Muscle of arm (tissue), 12 donors: ENCODE results near the gene ADORA2A. TPM values are rescaled to one million over a fixed set of nuclear protein-coding genes. Genes with fewer than 3 reads are reported as not detected.

Source experiments
- DNase-seq: peaks from one replicate; pipeline ENCODE4 v3.0.0-alpha.2; 2013
- polyA plus RNA-seq, 12 donors: library from polyadenylated mRNA; unstranded; fragments of 120-200 nt; gene quantifications; one replicate each; pipeline ENCODE4 v1.2.1, GENCODE V29; 2013; ENCODE audit not compliant: insufficient read length in 12 of 12

ADORA2A gene
- polyA plus RNA-seq, 12 donors: 5.9 to 28.9 (median 9.9) TPM; not detected in 1

DNA sequence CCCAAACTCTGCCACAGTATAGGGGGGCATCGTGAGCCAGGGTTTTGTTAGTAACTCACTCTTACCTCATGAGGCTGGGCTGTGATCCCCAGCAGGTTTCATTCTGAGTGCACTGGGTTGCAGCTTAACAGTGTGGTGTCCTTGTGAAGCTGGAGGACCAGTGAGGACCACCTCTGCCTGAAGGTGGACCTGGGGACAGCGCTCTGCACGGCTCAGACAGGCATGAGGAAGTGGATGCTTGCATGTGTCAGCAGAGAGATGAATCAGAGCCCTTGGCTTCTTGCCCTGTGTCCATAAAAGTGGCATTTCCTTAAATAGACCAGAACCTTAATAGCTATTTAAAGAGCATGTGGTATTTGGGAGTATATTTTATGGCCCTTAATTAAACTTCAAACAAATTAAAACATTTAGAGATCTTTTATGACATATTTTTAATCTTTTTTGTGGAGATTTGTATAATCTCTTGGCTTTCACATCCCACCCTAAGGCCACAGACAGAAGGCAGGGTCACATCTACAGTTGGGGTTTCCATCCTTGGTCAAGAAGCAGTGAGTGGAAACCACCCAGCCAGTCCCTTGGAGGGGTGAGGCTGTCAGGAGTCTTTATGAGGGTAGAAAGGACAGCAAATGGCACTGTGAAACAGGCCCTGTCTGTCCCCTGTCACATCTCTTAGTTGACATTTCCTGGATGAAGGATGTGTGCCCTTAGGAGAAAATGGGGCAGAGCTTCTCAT is 24.8 kb upstream of the ADORA2A start:
- DNase-seq: peak; percentile 49

DNA sequence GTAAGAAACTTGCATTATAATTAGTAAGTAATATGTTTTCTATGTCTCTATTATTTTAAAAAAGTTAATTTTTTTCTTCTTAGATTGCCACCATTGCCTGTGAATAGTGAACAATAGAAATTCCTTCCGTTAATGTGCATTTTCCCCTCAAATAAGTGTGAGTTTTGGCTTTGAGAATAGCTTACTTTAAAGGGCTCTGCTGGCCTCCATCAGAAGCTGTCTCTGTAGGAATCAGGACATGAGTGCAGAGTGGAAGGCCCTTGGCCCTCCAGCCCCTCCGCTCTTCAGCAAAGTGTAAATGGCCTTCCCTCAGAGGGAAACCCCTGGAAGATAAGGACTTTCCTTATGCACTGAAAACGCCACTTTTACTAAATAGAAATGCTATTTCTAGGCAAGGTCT is 24.1 kb upstream of the ADORA2A start:
- no peak for DNase-seq

- DNase-seq: no peak
Measured at GRCh38 chr22:24404561-24405275, 22.7 kb upstream of the ADORA2A start.

DNA sequence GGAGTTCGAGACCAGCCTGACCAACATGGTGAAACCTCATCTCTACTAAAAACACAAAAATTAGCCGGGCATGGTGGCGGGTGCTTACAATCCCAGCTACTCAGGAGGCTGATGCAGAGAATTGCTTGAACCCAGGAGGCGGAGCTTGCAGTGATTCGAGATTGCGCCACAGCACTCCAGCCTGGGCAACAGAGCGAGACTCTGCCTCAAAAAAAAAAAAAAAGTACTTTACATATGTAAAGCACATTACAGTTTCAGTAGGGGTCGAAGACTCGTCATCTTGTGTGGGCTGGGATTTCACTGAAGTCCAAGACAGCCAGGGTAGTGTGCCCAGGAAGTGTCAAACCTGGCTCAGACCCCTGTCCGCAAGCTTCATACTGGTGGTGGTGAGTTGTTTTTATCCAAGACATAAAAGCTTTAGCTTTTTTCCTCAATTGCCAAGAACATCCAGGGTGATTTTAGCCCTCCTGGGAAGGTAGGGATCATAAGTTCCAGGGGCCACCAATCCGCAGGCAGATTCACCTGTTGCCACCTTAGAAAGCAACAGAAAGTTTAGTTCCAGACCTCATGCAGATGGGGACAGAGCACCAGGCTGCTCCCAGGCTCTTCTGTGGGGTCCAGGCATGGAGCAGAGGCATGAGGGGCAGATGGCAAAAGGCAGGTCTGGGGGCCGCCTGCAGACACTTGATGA is 21.6 kb upstream of the ADORA2A start:
- no peak for DNase-seq

DNA sequence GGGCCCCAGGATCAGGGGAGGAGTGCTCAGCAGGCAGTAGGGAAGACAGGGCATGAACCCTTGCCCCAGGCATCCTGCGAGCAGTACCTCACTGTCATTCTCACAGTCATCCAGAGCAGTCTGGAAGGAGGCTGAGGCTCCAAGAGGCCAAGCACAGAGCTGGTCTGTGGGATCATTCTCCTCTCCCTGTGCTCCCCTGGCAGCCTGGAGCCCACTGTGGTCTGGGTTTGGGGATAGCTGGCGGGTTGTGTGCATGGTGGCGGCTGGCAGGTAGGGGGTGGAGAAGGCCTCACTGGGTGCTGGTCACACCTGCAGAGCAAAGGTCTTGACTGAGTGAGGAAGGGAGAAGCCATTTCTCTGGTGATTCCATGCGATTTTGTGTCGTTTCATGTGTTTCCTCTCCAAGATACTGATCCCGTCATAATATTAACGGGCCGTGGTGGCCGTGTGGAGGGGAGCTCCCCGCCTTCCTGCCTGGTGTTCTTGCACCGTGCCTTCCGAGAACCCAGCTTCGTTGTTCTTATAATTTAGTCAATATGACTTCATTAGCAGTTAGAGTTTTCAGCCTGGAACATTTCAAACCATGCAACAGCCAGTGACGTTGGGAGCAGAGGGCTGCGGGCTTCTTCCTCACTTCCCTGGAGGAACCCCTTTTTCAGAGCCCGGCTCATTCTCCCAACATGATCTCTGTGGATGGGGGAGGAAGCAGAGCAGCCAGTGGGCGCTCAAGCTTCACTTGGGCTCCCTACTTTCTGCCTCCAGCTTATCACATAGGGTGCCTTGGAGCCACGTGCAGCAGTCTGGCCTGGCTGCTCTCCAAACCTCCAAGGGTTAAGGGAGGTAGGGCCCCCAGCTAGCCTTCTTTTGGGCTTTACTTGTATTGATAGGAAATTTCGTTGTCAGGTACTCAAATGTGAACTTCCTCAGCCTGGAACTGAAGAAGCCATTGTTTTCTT is 20.8 kb upstream of the ADORA2A start:
- no peak for DNase-seq

- no peak for DNase-seq
Measured at GRCh38 chr22:24407278-24407665, 20.1 kb upstream of the ADORA2A start.

GRCh38 chr22:24407884-24408283 is 19.5 kb upstream of the ADORA2A start:
- DNase-seq: no peak

DNA sequence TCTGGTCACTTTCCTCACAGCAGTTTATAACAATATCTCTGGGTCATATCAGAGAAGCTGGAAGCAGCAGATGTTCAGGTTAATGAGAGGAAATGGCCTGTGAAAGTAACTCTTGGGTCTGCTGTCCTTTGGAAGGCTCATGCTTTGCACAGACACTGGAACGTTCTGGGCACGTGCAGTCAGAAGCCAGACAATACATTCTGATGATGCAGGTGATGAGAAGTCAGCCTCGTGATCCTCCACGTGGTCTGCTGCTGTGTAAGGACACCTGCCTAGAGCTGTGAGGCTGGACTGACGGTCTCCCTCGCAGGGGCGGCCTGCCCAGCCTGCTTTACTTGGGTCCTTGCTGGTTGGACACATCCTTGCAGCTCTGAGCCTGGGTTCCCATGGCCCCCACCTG is 18.8 kb upstream of the ADORA2A start:
- DNase-seq: no peak

DNA sequence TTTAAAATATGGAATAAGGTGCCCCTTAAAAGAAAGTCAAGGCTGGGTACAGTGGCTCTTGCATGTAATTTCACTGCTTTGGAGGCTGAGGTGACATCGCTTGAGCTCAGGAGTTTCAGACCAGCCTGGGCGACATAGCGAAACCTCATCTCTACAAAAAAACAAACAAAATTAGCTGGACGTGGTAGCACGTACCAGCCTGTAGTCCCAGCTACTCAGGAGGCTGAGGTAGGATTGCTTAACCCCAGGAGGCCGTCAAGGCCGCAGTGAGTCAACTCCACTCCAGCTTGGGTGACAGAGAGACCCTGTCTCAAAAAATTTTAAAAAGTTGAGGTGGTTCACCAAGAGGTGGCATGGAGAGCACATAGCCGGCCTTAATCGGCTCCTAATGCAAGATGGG is 17.7 kb upstream of the ADORA2A start:
- DNase-seq: no peak

- DNase-seq: no peak
Measured at GRCh38 chr22:24410110-24410856, 17.1 kb upstream of the ADORA2A start.

DNA sequence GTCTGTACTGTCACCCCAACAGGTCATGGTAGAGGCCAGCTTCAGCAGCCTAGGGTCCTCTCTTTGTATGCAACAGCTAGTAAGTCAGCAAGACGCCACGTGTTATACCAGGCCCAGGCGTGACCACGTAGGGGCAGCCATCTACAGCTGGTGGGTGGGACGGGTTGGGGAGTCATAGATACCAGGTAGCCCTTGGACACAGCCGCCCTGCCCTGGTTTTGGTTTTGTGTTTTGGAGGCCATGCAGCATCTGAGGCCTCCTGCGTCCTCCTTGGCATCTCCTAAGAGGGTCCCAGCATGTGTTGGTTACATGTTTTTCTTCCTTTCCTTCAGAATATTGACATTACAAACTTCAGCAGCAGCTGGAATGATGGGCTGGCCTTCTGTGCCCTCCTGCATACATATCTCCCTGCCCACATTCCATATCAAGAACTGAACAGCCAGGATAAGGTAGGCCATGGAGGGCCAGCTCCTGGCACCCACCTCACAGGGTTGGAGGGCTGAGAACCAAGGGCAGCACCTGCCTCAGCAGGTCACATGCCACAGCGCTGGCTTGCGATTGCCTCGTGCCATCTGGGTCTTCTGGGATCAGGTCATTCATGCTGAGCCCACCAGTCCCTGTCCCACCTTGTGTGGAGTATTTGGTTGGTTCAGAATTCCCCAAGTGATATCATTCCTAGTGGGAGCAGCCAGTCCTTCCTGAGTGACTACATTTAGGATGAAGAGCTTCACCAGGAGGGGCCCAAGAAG is 16.0 kb upstream of the ADORA2A start:
- DNase-seq: no peak

GRCh38 chr22:24412274-24412673 is 15.1 kb upstream of the ADORA2A start:
- DNase-seq: no peak

GRCh38 chr22:24413271-24413670 is 14.1 kb upstream of the ADORA2A start:
- no peak for DNase-seq

DNA sequence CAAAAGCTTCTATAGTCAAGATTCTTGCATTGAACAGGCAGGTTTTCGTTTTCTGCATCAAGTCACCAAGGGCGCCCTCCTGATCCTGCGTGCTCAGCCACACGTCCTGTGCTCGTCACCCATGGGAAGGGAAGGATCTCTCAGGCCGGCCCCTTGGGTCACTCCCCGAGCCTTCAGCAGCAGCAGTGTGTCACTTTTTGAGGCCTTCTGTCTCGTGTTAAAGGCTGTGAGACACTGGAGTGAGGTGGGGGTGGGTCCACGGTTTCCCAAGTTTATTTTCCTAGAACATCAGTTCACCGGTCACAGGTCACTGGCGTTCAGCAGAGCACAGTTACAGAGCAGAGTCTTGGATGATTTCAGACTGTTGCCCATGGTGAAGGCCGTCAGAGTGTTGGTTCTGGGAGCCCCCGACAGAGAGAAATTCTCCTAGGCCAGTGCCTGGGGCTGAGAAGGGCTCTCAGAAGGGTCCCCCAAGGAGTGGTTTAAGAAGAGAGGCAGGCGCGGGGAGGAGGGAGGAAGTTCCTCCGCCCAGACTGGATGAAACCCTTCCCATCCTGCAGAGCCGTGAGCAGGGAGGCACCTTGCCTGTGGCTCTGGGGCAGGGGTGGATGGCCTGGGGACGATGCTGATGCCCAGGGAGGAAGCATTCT is 13.5 kb upstream of the ADORA2A start:
- no peak for DNase-seq

DNA sequence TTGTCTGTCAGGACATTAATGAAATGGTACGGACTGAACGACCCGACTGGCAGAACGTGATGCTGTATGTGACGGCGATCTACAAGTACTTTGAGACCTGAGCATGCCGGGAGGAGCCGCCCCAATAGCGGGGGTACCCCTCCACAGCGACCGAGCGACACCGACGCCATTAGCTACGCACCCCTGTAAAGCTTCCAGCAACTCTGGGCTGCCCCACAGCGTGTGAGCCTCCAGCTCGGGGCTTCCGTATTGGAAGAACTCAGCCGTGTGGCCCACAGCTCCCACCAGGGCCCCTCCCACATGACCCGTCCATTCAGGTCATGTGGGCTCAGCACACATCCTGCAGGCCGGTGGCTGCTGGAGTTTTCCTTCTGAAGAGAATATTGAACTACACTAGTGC is 12.9 kb upstream of the ADORA2A start:
- DNase-seq: no peak

DNA sequence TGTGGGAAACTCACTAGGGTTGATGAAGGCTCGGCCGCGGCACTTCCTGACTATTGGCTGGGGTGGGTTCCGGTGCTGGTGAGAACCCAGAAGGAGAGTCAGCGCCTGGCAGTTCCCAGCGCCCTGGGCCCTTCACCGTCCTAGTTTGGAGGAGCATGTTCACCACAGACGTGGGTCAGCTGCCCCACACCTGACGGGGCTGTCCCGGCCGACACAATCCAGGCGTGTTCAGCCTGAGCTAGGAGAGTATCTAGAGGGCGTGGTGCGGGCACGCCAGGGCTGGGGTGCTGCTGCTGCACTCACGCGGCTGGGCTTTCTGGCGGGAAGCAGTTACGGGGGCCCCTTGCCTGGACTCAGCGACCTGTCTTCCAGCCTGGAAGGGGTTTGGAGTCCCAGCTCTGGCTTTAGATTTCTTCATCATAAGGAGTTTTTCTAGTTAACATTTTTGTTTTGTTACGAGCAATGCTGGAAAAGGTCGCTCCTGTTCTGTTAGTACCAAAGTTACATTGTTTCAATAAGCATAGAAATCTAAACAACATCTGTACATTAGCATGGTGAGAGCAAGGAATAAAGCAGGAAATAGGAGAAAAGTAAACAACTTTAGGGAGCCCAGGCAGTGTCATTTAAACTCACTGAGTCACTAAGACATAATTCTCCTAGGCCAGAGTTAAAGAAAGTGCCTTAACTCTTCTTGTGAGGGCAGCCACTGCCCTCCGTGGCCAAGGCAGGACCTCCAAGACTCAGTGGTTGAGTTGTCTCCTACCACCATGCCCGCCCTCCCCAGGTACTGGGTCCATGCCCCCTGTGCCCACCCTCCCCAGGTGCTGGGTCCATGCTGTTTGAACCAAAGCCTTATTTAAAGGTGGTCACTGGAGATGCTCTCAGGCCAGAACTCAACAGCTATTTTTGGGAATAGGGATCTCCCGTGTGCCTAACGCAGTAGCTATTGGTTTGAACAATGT is 12.1 kb upstream of the ADORA2A start:
- DNase-seq: no peak

GRCh38 chr22:24416095-24416494 is 11.3 kb upstream of the ADORA2A start:
- no peak for DNase-seq

- no peak for DNase-seq
Measured at GRCh38 chr22:24416611-24417010, 10.8 kb upstream of the ADORA2A start.

DNA sequence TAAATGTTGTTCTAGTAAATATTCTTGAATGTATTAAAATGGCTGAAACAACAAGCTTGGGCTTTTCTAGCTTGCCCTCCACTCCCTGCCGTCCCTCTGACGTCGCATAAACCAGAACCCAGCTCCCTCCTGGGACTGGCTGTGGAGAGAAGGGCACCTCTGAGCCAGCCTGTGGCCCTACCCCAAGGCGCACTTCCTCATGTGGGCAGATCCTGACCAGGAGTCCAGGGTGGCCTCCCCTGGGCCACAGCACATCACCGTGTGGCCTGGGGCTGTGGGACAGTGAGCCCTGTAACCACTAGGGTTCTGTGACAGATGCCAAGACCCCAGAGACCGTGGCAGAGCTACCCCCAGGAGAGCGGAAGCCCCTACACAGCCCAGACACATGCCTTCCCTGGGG is 10.2 kb upstream of the ADORA2A start:
- DNase-seq: no peak
